GM10847 (cell line): ENCODE data around the gene GLE1.

ENCODE experiments used
- POLR2A ChIP-seq: IDR thresholded peaks from 2 replicates; pipeline ENCODE4 v1.6.1; 2011; ENCODE audit not compliant: insufficient read length; ENCODE audit errors: extremely low read depth

Gene GLE1

DNA sequence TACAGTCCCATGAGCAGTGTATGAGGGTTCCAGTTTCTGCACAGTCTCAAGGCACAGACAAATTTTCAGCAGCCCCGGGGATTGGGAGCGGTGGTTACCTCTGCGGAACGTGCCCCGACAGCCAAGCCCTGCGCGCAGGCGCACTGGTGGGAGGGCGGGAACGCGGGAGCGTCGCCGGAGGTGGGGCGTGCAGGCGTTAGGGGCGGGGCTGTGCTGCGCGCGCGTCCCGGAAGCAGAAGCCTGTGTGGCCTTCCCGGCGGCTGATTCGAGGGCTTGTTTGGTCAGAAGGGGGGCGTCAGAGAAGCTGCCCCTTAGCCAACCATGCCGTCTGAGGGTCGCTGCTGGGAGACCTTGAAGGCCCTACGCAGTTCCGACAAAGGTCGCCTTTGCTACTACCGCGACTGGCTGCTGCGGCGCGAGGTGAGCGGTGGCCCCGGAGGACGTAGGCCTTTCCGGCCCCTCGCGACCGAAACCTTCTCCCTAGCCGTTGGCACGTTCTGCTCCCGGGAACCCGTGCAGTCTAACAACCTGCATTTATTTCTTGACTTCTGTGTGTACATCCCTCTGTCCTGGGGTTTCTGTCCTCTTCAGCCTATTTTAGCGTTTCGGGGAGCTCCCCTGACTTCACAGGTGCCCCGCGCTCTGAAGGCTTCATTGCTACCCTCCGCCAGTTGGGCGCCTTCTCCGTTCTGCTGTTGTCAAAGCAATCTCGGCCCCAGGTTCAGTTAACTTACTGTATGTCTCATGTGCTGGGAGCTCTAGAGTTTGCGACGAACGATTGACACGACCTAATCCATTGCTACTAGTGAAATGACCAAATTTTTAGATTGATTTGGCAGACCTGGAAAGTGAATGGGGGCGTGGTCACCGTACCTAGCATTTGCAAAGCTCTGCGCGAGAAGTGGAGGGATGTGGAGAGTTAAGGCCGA is at the start of gene GLE1:
TSS of gene GLE1 (plus strand) at position 235 of the 929 bp plus-strand sequence. CDS start at position 322, 87 bp downstream.
- TF ChIP-seq POLR2A: peak; percentile 80

- TF ChIP-seq POLR2A: no peak
Observed at GRCh38 chr9:128454991-128455390, 49.5 kb upstream of the GLE1 start.

GRCh38 chr9:128455849-128456612 is 48.5 kb upstream of the GLE1 start, which contains the start of gene ODF2:
Gene ODF2, plus strand, starts transcription at chr9:128456006. Its CDS starts 86 bp downstream, at chr9:128456092.
- peak; percentile 70 for TF ChIP-seq POLR2A

GRCh38 chr9:128456613-128457061 is 47.9 kb upstream of the GLE1 start:
- TF ChIP-seq POLR2A: no peak

DNA sequence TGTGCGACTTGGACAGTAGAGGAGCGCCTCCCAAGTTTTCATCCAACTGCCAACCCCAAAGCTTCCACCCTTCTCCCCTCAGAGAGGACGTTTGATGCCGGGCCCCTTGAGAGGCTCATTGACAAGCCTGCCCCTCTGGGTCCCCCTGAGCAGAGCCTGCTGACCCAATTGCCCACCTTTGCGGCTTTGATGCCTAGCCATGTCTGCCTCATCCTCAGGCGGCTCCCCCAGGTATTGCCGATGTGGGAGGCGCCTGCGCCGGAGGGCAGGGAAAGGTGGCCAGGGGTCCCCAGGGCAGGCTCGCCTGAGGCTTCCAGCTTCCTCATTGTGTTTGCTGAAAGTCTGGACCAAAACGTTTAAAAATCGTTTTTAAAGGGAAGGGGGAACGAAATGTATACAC is 47.3 kb upstream of the GLE1 start:
- TF ChIP-seq POLR2A: no peak

GRCh38 chr9:128459011-128459410 is 45.5 kb upstream of the GLE1 start:
- no peak for TF ChIP-seq POLR2A

GRCh38 chr9:128469070-128469469 is 35.4 kb upstream of the GLE1 start:
- no peak for TF ChIP-seq POLR2A

- TF ChIP-seq POLR2A: no peak
Observed at GRCh38 chr9:128470560-128470959, 34.0 kb upstream of the GLE1 start.

DNA sequence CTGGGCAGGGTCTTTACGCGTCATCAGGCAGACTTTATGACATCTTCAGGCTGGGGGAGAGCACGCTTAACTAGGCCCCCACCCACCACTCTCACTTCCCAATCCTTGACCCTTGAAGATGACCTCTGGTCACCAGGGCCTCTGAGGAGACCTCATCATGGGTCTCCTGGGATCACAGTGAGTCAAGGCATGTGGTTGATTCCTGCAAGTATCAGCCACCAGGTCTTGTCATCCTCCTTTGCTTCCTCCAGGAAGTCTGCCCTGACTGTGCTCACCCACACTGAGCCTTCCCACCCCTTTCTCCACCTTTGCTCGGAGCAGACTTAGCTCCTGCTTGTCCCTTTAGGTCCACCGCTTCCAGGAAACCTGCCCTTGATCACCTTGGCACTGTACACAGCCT is 31.4 kb upstream of the GLE1 start:
- no peak for TF ChIP-seq POLR2A

GRCh38 chr9:128475867-128476266 is 28.7 kb upstream of the GLE1 start:
- TF ChIP-seq POLR2A: no peak

DNA sequence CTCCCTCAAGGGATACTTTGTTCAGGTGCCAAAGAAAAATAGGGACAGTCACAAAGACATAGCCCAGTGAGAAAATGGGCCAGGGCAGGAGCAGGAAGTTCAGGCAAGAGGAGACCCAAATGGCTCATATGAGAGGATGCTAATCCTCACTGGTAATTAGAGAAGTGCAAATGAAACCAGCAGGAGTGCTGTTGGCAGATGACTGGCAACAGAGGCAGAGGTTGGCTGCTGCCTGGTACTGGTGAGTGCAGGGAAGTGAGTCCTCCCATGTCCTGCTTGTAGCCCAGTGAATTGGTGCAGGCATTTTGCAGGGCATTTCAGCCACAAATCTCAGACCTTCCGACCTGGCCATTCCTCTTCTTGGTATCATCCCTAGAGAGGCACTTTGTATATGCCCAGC is 25.3 kb upstream of the GLE1 start:
- TF ChIP-seq POLR2A: no peak

- TF ChIP-seq POLR2A: no peak
Observed at GRCh38 chr9:128481561-128481960, 23.0 kb upstream of the GLE1 start.

DNA sequence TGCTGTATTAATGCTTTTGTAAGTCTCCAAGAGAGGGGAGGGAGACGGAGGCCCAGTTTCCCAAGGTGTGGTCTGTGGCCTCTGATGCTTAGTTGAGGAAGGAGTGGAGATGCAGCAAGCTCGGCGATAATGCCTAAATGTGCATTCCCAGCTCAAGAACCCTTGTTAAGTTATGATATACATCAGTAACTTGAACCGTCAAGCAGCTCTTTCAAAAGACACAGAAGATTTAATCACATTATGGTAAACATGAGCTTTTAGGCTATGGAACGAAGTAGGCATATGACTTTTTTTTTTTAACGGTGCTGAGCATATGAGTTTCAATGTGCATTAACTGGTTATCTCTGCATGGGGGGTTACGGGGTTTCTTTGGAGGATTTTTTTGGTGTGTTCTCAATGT is 22.3 kb upstream of the GLE1 start:
- TF ChIP-seq POLR2A: no peak

GRCh38 chr9:128484686-128485413 is 19.7 kb upstream of the GLE1 start:
- no peak for TF ChIP-seq POLR2A

DNA sequence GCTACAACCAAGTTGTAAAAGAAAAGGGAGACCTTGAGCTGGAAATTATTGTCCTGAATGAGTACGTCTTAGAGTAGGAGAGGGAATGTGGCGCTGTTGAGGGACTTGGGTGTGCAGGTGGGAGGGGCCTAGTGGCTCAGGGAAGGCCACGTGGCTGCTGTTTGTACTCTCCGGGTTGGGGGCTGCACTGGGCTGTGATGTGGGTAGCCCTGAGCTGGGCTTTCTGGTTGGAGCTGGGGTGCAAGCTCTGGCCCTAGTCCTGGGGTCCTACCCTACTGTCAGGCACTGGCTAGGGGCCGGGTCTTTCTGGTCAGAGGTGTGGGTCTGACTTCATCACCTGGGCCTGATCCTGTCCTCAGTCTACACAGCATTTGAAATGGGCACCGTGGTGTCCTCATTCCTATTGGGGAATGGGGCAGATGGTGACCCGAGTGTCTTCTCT is 19.1 kb upstream of the GLE1 start:
- TF ChIP-seq POLR2A: no peak
